ENCODE data around the gene CNNM4. TPM values are rescaled to one million over a fixed set of nuclear protein-coding genes. Genes with fewer than 3 reads are reported as not detected.

CNNM4 gene
- total RNA-seq = 1 to 10 TPM; 5.1 to 5.8 TPM

GRCh38 chr2:96760036-96760985 lies at the start of gene CNNM4:
TSS of gene CNNM4 (plus strand) at chr2:96760902. CDS start at chr2:96761000, 98 bp downstream.
- peaks cover 44% of the 10 kb centered on the region for H3K4me1 Mint-ChIP-seq (ENCODE audit: low read depth)
- DNase-seq (peak; percentile 94), ATAC-seq (peak; percentile 95)
- peak within 1 kb of the TSS; percentile 83 for H3K27ac Mint-ChIP-seq
- POLR2A ChIA-PET = interaction anchor here (1.5 to 2.2 kb wide), 4 partner anchors 14 to 123 kb away, joined by 4 to 11 read pairs (median 6); partner anchors contain the start of gene ANKRD39
- H3K27me3 Mint-ChIP-seq = no peaks in the 10 kb centered on the region
- CTCF ChIA-PET = interaction anchor here (0.7 to 6.6 kb wide), 21 partner anchors 9 to 206 kb away, joined by 3 to 62 read pairs (median 4); partner anchors contain the start of genes ANKRD39, CNNM3, FER1L5 and KANSL3
- TF ChIP-seq, protein P1, sequence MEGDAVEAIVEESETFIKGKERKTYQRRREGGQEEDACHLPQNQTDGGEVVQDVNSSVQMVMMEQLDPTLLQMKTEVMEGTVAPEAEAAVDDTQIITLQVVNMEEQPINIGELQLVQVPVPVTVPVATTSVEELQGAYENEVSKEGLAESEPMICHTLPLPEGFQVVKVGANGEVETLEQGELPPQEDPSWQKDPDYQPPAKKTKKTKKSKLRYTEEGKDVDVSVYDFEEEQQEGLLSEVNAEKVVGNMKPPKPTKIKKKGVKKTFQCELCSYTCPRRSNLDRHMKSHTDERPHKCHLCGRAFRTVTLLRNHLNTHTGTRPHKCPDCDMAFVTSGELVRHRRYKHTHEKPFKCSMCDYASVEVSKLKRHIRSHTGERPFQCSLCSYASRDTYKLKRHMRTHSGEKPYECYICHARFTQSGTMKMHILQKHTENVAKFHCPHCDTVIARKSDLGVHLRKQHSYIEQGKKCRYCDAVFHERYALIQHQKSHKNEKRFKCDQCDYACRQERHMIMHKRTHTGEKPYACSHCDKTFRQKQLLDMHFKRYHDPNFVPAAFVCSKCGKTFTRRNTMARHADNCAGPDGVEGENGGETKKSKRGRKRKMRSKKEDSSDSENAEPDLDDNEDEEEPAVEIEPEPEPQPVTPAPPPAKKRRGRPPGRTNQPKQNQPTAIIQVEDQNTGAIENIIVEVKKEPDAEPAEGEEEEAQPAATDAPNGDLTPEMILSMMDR (IDR thresholded peaks at IDR 0.05) = no peak
- peak within 1 kb of the TSS; percentile 79 for H3K4me3 Mint-ChIP-seq
- H3K9me3 Mint-ChIP-seq = no peaks in the 10 kb centered on the region
- no peaks in the 10 kb centered on the region for H3K36me3 Mint-ChIP-seq (ENCODE audit: low read depth)
- intact Hi-C loops (cut with micrococcal nuclease) = loop anchor here (10.0 kb wide), 1 partner anchor 126 kb away; the partner anchor contains the start of gene KANSL3

- ATAC-seq = no peak
- Mint-ChIP-seq H3K27me3 (no peaks in the 10 kb centered on the region), H3K27ac (peak overlapping the region; percentile 20), H3K9me3 (no peaks in the 10 kb centered on the region), H3K36me3 (ENCODE audit: low read depth) (peaks cover 21% of the 10 kb centered on the region), H3K4me1 (ENCODE audit: low read depth) (no peaks in the 10 kb centered on the region), H3K4me3 (no peak overlapping the region)
- DNase-seq = no peak
- ChIA-PET POLR2A (no interaction called here), CTCF (interaction anchor here (0.8 to 1.7 kb wide), 2 partner anchors 9 to 53 kb away, joined by 3 to 5 read pairs; no protein-coding TSS in a partner anchor)
- TF ChIP-seq, protein P1 (IDR thresholded peaks at IDR 0.05) = no peak
- intact Hi-C loops (cut with micrococcal nuclease) = no loop called here
Measured at GRCh38 chr2:96710985-96711384, 49.7 kb upstream of the CNNM4 start.

- H3K4me1 Mint-ChIP-seq (ENCODE audit: low read depth) = no peaks in the 10 kb centered on the region
- POLR2A ChIA-PET = no interaction called here
- no peak for ATAC-seq
- CTCF ChIA-PET = no interaction called here
- no peaks in the 10 kb centered on the region for H3K27me3 Mint-ChIP-seq
- intact Hi-C loops (cut with micrococcal nuclease) = no loop called here
- TF ChIP-seq, protein P1 (IDR thresholded peaks at IDR 0.05) = no peak
- peaks cover 7% of the 10 kb centered on the region for H3K36me3 Mint-ChIP-seq (ENCODE audit: low read depth)
- H3K27ac Mint-ChIP-seq = no peak overlapping the region
- H3K4me3 Mint-ChIP-seq = no peak overlapping the region
- DNase-seq = no peak
- H3K9me3 Mint-ChIP-seq = no peaks in the 10 kb centered on the region
Measured at GRCh38 chr2:96715658-96716057, 45.0 kb upstream of the CNNM4 start.

DNA sequence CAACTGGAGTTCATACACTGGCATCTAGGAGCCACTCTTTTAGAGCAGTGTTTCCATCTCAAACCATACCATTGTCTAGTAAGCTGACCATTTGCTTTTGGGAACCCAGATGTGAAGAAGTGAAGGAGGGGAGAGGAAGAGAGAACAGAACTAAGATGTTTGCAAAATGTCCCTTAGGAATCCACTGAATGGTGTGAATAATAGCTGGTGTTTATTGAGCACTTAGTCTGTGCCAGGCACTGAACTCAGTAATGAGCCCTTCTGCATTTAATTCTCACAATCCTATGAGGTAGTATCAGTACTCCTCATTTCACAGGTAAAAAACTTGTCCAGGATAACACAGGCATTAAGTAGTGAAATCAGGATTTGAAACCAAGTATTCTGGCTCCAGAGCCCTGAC lies 44.3 kb upstream of the CNNM4 start:
- no peak for ATAC-seq
- Mint-ChIP-seq H3K36me3 (ENCODE audit: low read depth) (peaks cover 4% of the 10 kb centered on the region), H3K27ac (no peak overlapping the region), H3K4me1 (ENCODE audit: low read depth) (no peaks in the 10 kb centered on the region), H3K9me3 (no peaks in the 10 kb centered on the region), H3K27me3 (no peaks in the 10 kb centered on the region), H3K4me3 (no peak overlapping the region)
- TF ChIP-seq, protein P1 (IDR thresholded peaks at IDR 0.05) = no peak
- no peak for DNase-seq
- ChIA-PET CTCF (no interaction called here), POLR2A (no interaction called here)
- intact Hi-C loops (cut with micrococcal nuclease) = no loop called here

DNA sequence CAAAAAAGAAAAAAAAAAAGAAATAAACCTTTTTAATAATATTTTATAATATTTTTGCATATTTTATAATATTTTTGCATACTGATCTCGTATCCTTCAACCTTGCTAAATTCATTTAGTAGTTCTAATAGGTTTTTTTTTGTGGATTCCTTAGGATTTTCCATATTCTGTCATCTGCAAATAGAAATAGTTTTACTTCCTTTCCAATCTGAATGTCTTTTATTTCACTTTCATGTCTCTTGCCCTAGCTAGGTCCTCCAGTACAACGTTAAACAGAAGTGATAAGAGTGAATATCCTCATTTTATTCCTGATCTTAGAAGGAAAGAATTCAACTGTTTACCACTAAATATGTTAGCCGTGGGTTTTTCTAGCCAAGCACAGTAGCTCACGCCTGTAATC lies 34.6 kb upstream of the CNNM4 start:
- ChIA-PET CTCF (no interaction called here), POLR2A (no interaction called here)
- DNase-seq (no peak), ATAC-seq (no peak)
- no peaks in the 10 kb centered on the region for H3K27me3 Mint-ChIP-seq
- no peaks in the 10 kb centered on the region for H3K9me3 Mint-ChIP-seq
- H3K4me3 Mint-ChIP-seq = no peak overlapping the region
- H3K27ac Mint-ChIP-seq = no peak overlapping the region
- intact Hi-C loops (cut with micrococcal nuclease) = no loop called here
- H3K36me3 Mint-ChIP-seq (ENCODE audit: low read depth) = peaks cover 20% of the 10 kb centered on the region
- H3K4me1 Mint-ChIP-seq (ENCODE audit: low read depth) = no peaks in the 10 kb centered on the region
- TF ChIP-seq, protein P1 (IDR thresholded peaks at IDR 0.05) = no peak

Measured in activated CD8-positive, alpha-beta T cell treated with anti-CD3 and anti-CD28 coated beads for 36 hours (primary cell).